HG02571 (cell line): ENCODE data around the gene MYH11.

ENCODE experiments used
- ATAC-seq: cut with Tn5 transposase; IDR thresholded peaks from one replicate; pipeline ENCODE4 v1.9.1; 2021; ENCODE audit warnings: mild to moderate bottlenecking, moderate library complexity; ENCODE audit not compliant: unreplicated experiment

The MYH11 gene

GRCh38 chr16:15856901-15857698 is at the start of gene MYH11:
TSS of gene MYH11 (minus strand) at chr16:15857028. CDS start at chr16:15838252, 18,776 bp downstream.
- ATAC-seq = no peak

GRCh38 chr16:15906439-15906838 is 49.6 kb upstream of the MYH11 start:
- ATAC-seq = no peak

- no peak for ATAC-seq
Observed at GRCh38 chr16:15903960-15904359, 47.1 kb upstream of the MYH11 start.

- no peak for ATAC-seq
Observed at GRCh38 chr16:15900901-15901500, 44.2 kb upstream of the MYH11 start.

- no peak for ATAC-seq
Observed at GRCh38 chr16:15900357-15900756, 43.5 kb upstream of the MYH11 start.

GRCh38 chr16:15899538-15900100 is 42.8 kb upstream of the MYH11 start:
- ATAC-seq = peak; percentile 60

- no peak for ATAC-seq
Observed at GRCh38 chr16:15898654-15899053, 41.8 kb upstream of the MYH11 start.

- ATAC-seq = peak; percentile 49
Observed at GRCh38 chr16:15897834-15898254, 41.0 kb upstream of the MYH11 start.

GRCh38 chr16:15897121-15897780 is 40.4 kb upstream of the MYH11 start:
- no peak for ATAC-seq

- ATAC-seq = no peak
Observed at GRCh38 chr16:15894571-15895374, 37.9 kb upstream of the MYH11 start.

GRCh38 chr16:15891508-15891907 is 34.7 kb upstream of the MYH11 start:
- no peak for ATAC-seq

GRCh38 chr16:15888072-15888976 is 31.5 kb upstream of the MYH11 start, which contains the start of gene CEP20:
TSS of gene CEP20 (minus strand) at chr16:15888603. CDS start at chr16:15888585, 18 bp downstream.
- peak; percentile 96 for ATAC-seq

- no peak for ATAC-seq
Observed at GRCh38 chr16:15887283-15887682, 30.5 kb upstream of the MYH11 start.

GRCh38 chr16:15886078-15886477 is 29.2 kb upstream of the MYH11 start:
- no peak for ATAC-seq

GRCh38 chr16:15885560-15886001 is 28.8 kb upstream of the MYH11 start:
- no peak for ATAC-seq

- ATAC-seq = no peak
Observed at GRCh38 chr16:15882563-15882962, 25.7 kb upstream of the MYH11 start.

- ATAC-seq = no peak
Observed at GRCh38 chr16:15881794-15882379, 25.1 kb upstream of the MYH11 start.

GRCh38 chr16:15880434-15881308 is 23.8 kb upstream of the MYH11 start:
- ATAC-seq = no peak
